HCT116 (cell line): ENCODE data around the gene CHTF8. TPM values are rescaled to one million over a fixed set of nuclear protein-coding genes. Genes with fewer than 3 reads are reported as not detected.
A peak's percentile ranks its signal among the peaks of the same experiment; 100 is the strongest.

ENCODE experiments used
- ATAC-seq: fragments of 200-7000 bp; cut with Tn5 transposase; 2 replicates; pipeline ENCODE4 v1.9.1; 2020; ENCODE audit warnings: mild to moderate bottlenecking, moderate library complexity
- BruUV-seq: library from RNA; stranded (reverse); fragments of 400-500 nt; replicated peaks from 2 replicates; lab custom pipeline; 2021; lab: Mats Ljungman, UMichigan
- CTCF ChIA-PET: fragments of 300-600 bp; sonication (Branson Sonifier 250); formaldehyde crosslinking; loops from one replicate; lab custom pipeline; 2021; ENCODE audit warnings: antibody characterized with exemption; lab: Charles Lee
- POLR2A ChIA-PET: fragments of 300-600, 350-600 bp; sonication (Branson Sonifier 250); formaldehyde crosslinking; loops from one replicate; lab custom pipeline; 2021; ENCODE audit warnings: antibody characterized with exemption; lab: Charles Lee
- RAD21 ChIA-PET, 2 experiments: fragments of 300-600 bp; sonication (Branson Sonifier 250); formaldehyde crosslinking; loops; one replicate each; lab custom pipeline; 2023; ENCODE audit warnings: low total read pairs in 2 of 2; ENCODE audit not compliant: uncharacterized antibody in 2 of 2, unreplicated experiment in 2 of 2, low non-redundant PET in 1 of 2; lab: Charles Lee
- DNase-seq: peaks from one replicate; pipeline ENCODE4 v3.0.0-alpha.2; 2010; ENCODE audit warnings: low read depth, low spot score
- H2AFZ ChIP-seq: fragments of 200-600 bp; shearing (Covaris generic), sonication (generic); 2 replicates; pipeline ENCODE4 v1.6.1; 2017; ENCODE audit warnings: low read depth, mixed run types, mixed read lengths, antibody characterized with exemption, low read length; ENCODE audit not compliant: poor library complexity, severe bottlenecking
- H3K27ac ChIP-seq: 2 replicates; pipeline ENCODE4 v1.5.1; 2012; ENCODE audit warnings: low read depth, low read length
- H3K27me3 ChIP-seq: fragments of 200-600 bp; sonication (generic); 2 replicates; pipeline ENCODE4 v1.6.1; 2016; ENCODE audit warnings: mixed run types, low read length, mixed read lengths; ENCODE audit not compliant: insufficient read depth
- H3K36me3 ChIP-seq, 2 experiments: fragments of 200-500 bp in 1 of 2; fragments of 200-600 bp in 1 of 2; sonication (Bioruptor generic) in 1 of 2; sonication (generic) in 1 of 2; 2 replicates each; pipeline versions ENCODE4 v1.5.1 to v1.6.1; 2014 to 2016; ENCODE audit warnings: low read length in 2 of 2, inconsistent platforms in 1 of 2, mixed read lengths in 1 of 2, mixed run types in 1 of 2; ENCODE audit not compliant: insufficient read depth in 2 of 2, control insufficient read depth in 1 of 2
- H3K4me1 ChIP-seq, 2 experiments: fragments of 200-600 bp in 1 of 2; sonication (generic) in 1 of 2; 2 replicates each; pipeline versions ENCODE4 v1.5.1 to v1.6.1; 2012 to 2017; ENCODE audit warnings: low read length in 2 of 2, inconsistent platforms in 1 of 2, mild to moderate bottlenecking in 1 of 2, mixed read lengths in 1 of 2, mixed run types in 1 of 2, moderate library complexity in 1 of 2; ENCODE audit not compliant: insufficient read depth in 2 of 2, control insufficient read depth in 1 of 2
- H3K4me2 ChIP-seq: fragments of 200-600 bp; sonication (generic); 2 replicates; pipeline ENCODE4 v1.6.1; 2017; ENCODE audit warnings: mixed run types, low read length, mixed read lengths
- H3K4me3 ChIP-seq, 2 experiments: fragments of 200-600 bp in 1 of 2; sonication (generic) in 1 of 2; replicated peaks in 1 of 2; 2 replicates each; pipeline ENCODE4 v1.5.1; 2011 to 2016; ENCODE audit warnings: low read length in 2 of 2, control low read depth in 1 of 2, low read depth in 1 of 2, mild to moderate bottlenecking in 1 of 2, mixed read lengths in 1 of 2, mixed run types in 1 of 2
- H3K79me2 ChIP-seq: fragments of 200-600 bp; sonication (generic); 2 replicates; pipeline ENCODE4 v1.6.1; 2017; ENCODE audit warnings: mild to moderate bottlenecking, mixed run types, low read length, moderate library complexity, mixed read lengths; ENCODE audit not compliant: insufficient read depth
- H3K9ac ChIP-seq: fragments of 200-600 bp; sonication (generic); 2 replicates; pipeline ENCODE4 v1.6.1; 2016; ENCODE audit warnings: low read length, mixed read lengths
- H3K9me2 ChIP-seq: fragments of 200-600 bp; sonication (generic), shearing (Covaris generic); 2 replicates; pipeline ENCODE4 v1.6.1; 2017; ENCODE audit warnings: mixed run types, mild to moderate bottlenecking, moderate library complexity; ENCODE audit not compliant: insufficient read depth
- H3K9me3 ChIP-seq, 2 experiments: fragments of 200-500 bp in 1 of 2; fragments of 200-600 bp in 1 of 2; sonication (Bioruptor generic) in 1 of 2; sonication (generic) in 1 of 2; 2 replicates each; pipeline ENCODE4 v1.6.1; 2014 to 2017; ENCODE audit warnings: low read length in 2 of 2, mixed read lengths in 2 of 2, inconsistent platforms in 1 of 2, low read depth in 1 of 2, mild to moderate bottlenecking in 1 of 2, mixed run types in 1 of 2, moderate library complexity in 1 of 2; ENCODE audit not compliant: control insufficient read depth in 1 of 2, insufficient read depth in 1 of 2
- H4K20me1 ChIP-seq: fragments of 200-600 bp; sonication (generic), shearing (Covaris generic); 2 replicates; pipeline ENCODE4 v1.6.1; 2017; ENCODE audit warnings: mixed run types, mild to moderate bottlenecking, moderate library complexity; ENCODE audit not compliant: insufficient read depth
- CBX3 ChIP-seq: IDR thresholded peaks from 2 replicates; pipeline ENCODE4 v1.6.1; 2012; ENCODE audit warnings: low read depth
- EGR1 ChIP-seq: IDR thresholded peaks from 2 replicates; pipeline ENCODE4 v1.6.1; 2012; ENCODE audit warnings: low read depth
- ELF1 ChIP-seq: IDR thresholded peaks from 2 replicates; pipeline ENCODE4 v1.6.1; 2012; ENCODE audit warnings: low read depth, borderline replicate concordance
- EZH2 ChIP-seq: fragments of 200-600 bp; sonication (generic); IDR thresholded peaks from 2 replicates; pipeline ENCODE4 v1.6.1; 2017; ENCODE audit warnings: antibody characterized with exemption, mixed run types
- JUND ChIP-seq: IDR thresholded peaks from 2 replicates; pipeline ENCODE4 v1.6.1; 2012
- POLR2AphosphoS5 ChIP-seq: IDR thresholded peaks from 2 replicates; pipeline ENCODE4 v1.6.1; 2011; ENCODE audit warnings: mild to moderate bottlenecking, low read depth, low read length, moderate library complexity
- RAD21 ChIP-seq: IDR thresholded peaks from 2 replicates; pipeline ENCODE4 v1.6.1; 2012; ENCODE audit warnings: low read depth, mild to moderate bottlenecking
- TCF7L2 ChIP-seq: IDR thresholded peaks from 2 replicates; pipeline ENCODE4 v1.7.0; 2011; ENCODE audit warnings: borderline replicate concordance, inconsistent platforms; ENCODE audit not compliant: insufficient read depth, insufficient read length; ENCODE audit errors: extremely low read depth
- intact Hi-C: fragments of 100-400 bp; cut with micrococcal nuclease; formaldehyde crosslinking; loops from 2 replicates; pipeline ENCODE4 v1.10.0; 2022
- total RNA-seq: library from RNA; stranded (reverse); gene quantifications from one replicate; pipeline ENCODE4 v1.2.1, GENCODE V29; 2021; ENCODE audit not compliant: unreplicated experiment
- TF ChIP-seq, protein P1 (sequence below): IDR thresholded peaks from 2 replicates; pipeline ENCODE4 v1.6.1; 2012
- TF ChIP-seq, protein P2 (sequence below), 3 experiments: fragments of 200-600 bp in 1 of 3; sonication (generic) in 1 of 3; IDR thresholded peaks in 2 of 3; conservative IDR thresholded peaks in 1 of 3; 2 replicates each; pipeline ENCODE4 v1.5.1; 2012 to 2017; ENCODE audit warnings: low read depth in 2 of 3, low read length in 2 of 3, antibody characterized with exemption in 1 of 3, borderline replicate concordance in 1 of 3, control low read depth in 1 of 3, mild to moderate bottlenecking in 1 of 3, mixed read lengths in 1 of 3, mixed run types in 1 of 3, moderate library complexity in 1 of 3; ENCODE audit not compliant: insufficient read depth in 1 of 3

Gene CHTF8
- total RNA-seq, 1 experiment from 2014 or later = 184 TPM

GRCh38 chr16:69111216-69111875, 21.0 kb downstream of the CHTF8 start (continued):
- TF ChIP-seq, protein P1, sequence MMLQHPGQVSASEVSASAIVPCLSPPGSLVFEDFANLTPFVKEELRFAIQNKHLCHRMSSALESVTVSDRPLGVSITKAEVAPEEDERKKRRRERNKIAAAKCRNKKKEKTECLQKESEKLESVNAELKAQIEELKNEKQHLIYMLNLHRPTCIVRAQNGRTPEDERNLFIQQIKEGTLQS = no peak
- TF ChIP-seq CBX3 = no peak
- TF ChIP-seq RAD21 = no peak
- TF ChIP-seq, protein P2, sequence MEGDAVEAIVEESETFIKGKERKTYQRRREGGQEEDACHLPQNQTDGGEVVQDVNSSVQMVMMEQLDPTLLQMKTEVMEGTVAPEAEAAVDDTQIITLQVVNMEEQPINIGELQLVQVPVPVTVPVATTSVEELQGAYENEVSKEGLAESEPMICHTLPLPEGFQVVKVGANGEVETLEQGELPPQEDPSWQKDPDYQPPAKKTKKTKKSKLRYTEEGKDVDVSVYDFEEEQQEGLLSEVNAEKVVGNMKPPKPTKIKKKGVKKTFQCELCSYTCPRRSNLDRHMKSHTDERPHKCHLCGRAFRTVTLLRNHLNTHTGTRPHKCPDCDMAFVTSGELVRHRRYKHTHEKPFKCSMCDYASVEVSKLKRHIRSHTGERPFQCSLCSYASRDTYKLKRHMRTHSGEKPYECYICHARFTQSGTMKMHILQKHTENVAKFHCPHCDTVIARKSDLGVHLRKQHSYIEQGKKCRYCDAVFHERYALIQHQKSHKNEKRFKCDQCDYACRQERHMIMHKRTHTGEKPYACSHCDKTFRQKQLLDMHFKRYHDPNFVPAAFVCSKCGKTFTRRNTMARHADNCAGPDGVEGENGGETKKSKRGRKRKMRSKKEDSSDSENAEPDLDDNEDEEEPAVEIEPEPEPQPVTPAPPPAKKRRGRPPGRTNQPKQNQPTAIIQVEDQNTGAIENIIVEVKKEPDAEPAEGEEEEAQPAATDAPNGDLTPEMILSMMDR (IDR thresholded peaks at IDR 0.05 in 2 of 3, conservative IDR thresholded peaks at IDR 0.05 in 1 of 3; ENCODE audit: borderline replicate concordance in 1 of 3, insufficient read depth in 1 of 3, low read depth in 2 of 3, low read length in 2 of 3) = no peak
- TF ChIP-seq EGR1 = no peak
- no peak; the same call in 1 of the 2 replicates for TF ChIP-seq POLR2AphosphoS5
- no peak for TF ChIP-seq EZH2
- no peak for TF ChIP-seq ELF1
- TF ChIP-seq TCF7L2 = no peak

GRCh38 chr16:69110406-69110805, 22.0 kb downstream of the CHTF8 start:
- H3K9me2 ChIP-seq = no peaks in the 10 kb centered on the region
- no peak overlapping the region for H2AFZ ChIP-seq
- no peak overlapping the region for H3K27ac ChIP-seq
- peaks cover 15% of the 10 kb centered on the region; the same call in 1 of the 2 replicates for H4K20me1 ChIP-seq
- peaks cover 91% of the 10 kb centered on the region for H3K79me2 ChIP-seq
- ATAC-seq (no peak), DNase-seq (no peak)
- no peaks in the 10 kb centered on the region for H3K27me3 ChIP-seq
- no peak overlapping the region for H3K9ac ChIP-seq
- no peaks in the 10 kb centered on the region for H3K9me3 ChIP-seq
- peaks cover 12 to 53% of the 10 kb centered on the region in 2 experiments for H3K4me1 ChIP-seq
- no peak overlapping the region for H3K4me3 ChIP-seq
- H3K4me2 ChIP-seq = no peak overlapping the region
- H3K36me3 ChIP-seq = peaks cover 40 to 66% of the 10 kb centered on the region in 2 experiments; a peak in 3 of 4 replicates
- CTCF ChIA-PET = interaction anchor here (1.2 kb wide), 1 partner anchor 13 kb away, joined by 7 read pairs; no protein-coding TSS in a partner anchor
- POLR2A ChIA-PET = interaction anchor here (0.5 to 1.2 kb wide), 2 partner anchors 37 to 172 kb away, joined by 3 to 4 read pairs; no protein-coding TSS in a partner anchor
- intact Hi-C loops = no loop called here
- 0 out of 2 replicates have a peak, but pooled peaks have one; percentile 10 for TF ChIP-seq JUND
- TF ChIP-seq POLR2AphosphoS5 = no peak
- TSS peak; percentile 6 for BruUV-seq
- RAD21 ChIA-PET = no interaction called here
